Gastroesophageal sphincter (tissue), 3 donors: ENCODE measurements around the gene MOB1B.

Experiments
- EP300 ChIP-seq: sonication (generic); formaldehyde crosslinking; IDR thresholded peaks from one replicate; pipeline ENCODE4 v1.6.1; 2017; ENCODE audit warnings: antibody characterized with exemption, mild to moderate bottlenecking
- POLR2A ChIP-seq, 2 donors: fragments of 450-650 bp; IDR thresholded peaks; one replicate each; pipeline ENCODE4 v1.6.1; 2017; ENCODE audit warnings: antibody characterized with exemption in 2 of 2, mild to moderate bottlenecking in 2 of 2, moderate library complexity in 1 of 2
- POLR2AphosphoS5 ChIP-seq: sonication (generic); formaldehyde crosslinking; IDR thresholded peaks from one replicate; pipeline ENCODE4 v1.6.1; 2017; ENCODE audit warnings: antibody characterized with exemption
- TF ChIP-seq, protein P1 (sequence below), 4 experiments: fragments of 200-600 bp in 2 of 4; fragments of 450-650 bp in 2 of 4; sonication (generic) in 1 of 4; IDR thresholded peaks; one replicate each; pipeline ENCODE4 v1.5.1; 2017 to 2019; ENCODE audit warnings: antibody characterized with exemption in 4 of 4, mild to moderate bottlenecking in 2 of 4, moderate library complexity in 2 of 4

DNA sequence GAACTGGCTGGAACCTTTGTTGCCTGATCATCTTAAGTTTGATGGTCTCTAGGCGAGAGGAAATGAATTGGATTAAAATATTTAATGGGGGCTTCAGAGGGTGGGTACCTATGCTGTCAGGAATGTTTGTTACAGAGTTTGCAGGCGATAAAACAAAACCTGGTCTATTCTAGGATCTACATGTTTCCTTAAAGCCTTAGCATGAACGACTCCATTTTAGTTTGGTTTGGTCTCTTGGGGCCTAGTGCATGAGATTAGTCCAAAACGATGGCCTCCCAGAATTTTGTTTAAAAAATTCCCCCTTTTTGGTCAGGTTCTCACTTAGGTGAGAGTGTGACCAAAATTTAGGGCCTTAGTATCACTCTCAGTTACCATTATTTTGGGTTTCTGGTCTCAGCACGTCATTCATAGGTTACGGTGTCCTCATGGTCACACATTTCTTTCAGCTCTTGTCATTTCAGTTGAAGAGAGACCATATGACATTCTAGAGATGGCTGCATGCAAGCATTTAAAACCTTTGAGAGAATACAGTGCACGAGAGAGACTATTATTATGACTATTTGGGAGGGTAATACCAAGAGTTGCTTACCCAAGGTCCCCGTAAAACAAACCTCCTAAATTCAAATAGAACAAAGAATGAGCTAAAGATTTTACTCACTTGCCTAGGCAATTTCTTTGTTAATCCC lies 13.8 kb downstream of the MOB1B start:
- TF ChIP-seq, protein P1, sequence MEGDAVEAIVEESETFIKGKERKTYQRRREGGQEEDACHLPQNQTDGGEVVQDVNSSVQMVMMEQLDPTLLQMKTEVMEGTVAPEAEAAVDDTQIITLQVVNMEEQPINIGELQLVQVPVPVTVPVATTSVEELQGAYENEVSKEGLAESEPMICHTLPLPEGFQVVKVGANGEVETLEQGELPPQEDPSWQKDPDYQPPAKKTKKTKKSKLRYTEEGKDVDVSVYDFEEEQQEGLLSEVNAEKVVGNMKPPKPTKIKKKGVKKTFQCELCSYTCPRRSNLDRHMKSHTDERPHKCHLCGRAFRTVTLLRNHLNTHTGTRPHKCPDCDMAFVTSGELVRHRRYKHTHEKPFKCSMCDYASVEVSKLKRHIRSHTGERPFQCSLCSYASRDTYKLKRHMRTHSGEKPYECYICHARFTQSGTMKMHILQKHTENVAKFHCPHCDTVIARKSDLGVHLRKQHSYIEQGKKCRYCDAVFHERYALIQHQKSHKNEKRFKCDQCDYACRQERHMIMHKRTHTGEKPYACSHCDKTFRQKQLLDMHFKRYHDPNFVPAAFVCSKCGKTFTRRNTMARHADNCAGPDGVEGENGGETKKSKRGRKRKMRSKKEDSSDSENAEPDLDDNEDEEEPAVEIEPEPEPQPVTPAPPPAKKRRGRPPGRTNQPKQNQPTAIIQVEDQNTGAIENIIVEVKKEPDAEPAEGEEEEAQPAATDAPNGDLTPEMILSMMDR (IDR thresholded peaks at IDR 0.05), result no peak
- TF ChIP-seq POLR2A (IDR thresholded peaks at IDR 0.05) (no peak), EP300 (no peak), POLR2AphosphoS5 (no peak)
